ENCODE measurements around the gene PSTK. TPM values are rescaled to one million over a fixed set of nuclear protein-coding genes. Genes with fewer than 3 reads are reported as not detected.

The PSTK gene
- total RNA-seq, 1 donor from 2014 or later: 4.2 TPM

DNA sequence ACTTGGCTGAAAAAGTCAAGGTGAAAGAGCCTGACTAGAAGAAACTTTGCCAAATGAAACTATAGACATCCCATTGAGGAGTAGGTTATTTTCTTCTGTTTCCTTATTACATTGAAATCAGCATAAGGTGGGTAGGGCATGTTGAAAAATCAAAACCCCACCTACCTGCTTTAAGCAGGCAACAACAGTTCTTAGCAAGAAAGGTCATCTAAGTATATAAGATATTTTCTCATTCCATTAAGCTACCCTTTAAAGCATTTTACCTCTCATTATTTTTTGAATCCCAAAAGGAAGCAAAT, 59.4 kb downstream of the PSTK start:
- no peak for DNase-seq (ENCODE audit: low spot score)
- TF ChIP-seq, protein P1, sequence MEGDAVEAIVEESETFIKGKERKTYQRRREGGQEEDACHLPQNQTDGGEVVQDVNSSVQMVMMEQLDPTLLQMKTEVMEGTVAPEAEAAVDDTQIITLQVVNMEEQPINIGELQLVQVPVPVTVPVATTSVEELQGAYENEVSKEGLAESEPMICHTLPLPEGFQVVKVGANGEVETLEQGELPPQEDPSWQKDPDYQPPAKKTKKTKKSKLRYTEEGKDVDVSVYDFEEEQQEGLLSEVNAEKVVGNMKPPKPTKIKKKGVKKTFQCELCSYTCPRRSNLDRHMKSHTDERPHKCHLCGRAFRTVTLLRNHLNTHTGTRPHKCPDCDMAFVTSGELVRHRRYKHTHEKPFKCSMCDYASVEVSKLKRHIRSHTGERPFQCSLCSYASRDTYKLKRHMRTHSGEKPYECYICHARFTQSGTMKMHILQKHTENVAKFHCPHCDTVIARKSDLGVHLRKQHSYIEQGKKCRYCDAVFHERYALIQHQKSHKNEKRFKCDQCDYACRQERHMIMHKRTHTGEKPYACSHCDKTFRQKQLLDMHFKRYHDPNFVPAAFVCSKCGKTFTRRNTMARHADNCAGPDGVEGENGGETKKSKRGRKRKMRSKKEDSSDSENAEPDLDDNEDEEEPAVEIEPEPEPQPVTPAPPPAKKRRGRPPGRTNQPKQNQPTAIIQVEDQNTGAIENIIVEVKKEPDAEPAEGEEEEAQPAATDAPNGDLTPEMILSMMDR (IDR thresholded peaks at IDR 0.05): no peak
- no peaks in the 10 kb centered on the region for H3K9me3 Mint-ChIP-seq (ENCODE audit: low read depth)
- H3K4me3 Mint-ChIP-seq (ENCODE audit: unreplicated experiment): no peak overlapping the region
- H3K27me3 Mint-ChIP-seq (ENCODE audit: low read depth): no peaks in the 10 kb centered on the region
- no peak overlapping the region for H3K27ac Mint-ChIP-seq (ENCODE audit: unreplicated experiment)
- H3K36me3 Mint-ChIP-seq (ENCODE audit: low read depth): peaks cover 8% of the 10 kb centered on the region
- H3K4me1 Mint-ChIP-seq (ENCODE audit: low read depth): no peaks in the 10 kb centered on the region

Other genes with a start within 250 kb of the PSTK start
- not detected in 3 replicates for gene CUZD1, start 134.5 kb upstream of the PSTK start, total RNA-seq
- gene FAM24B, start 100.8 kb upstream of the PSTK start, total RNA-seq: not detected in 3 replicates
- gene FAM24A, start 69.8 kb upstream of the PSTK start, total RNA-seq: not detected in 3 replicates
- 11.7 to 15.2 TPM (median 12.5 TPM) in 3 replicates for gene C10orf88, start 26.2 kb upstream of the PSTK start, total RNA-seq
- 8.5 to 15.2 TPM (median 9.6 TPM) in 3 replicates for gene IKZF5, start 28.4 kb downstream of the PSTK start, total RNA-seq
- 11.8 to 17.6 TPM (median 13.1 TPM) in 3 replicates for gene ACADSB, start 28.6 kb downstream of the PSTK start, total RNA-seq
- not detected in 3 replicates for gene HMX3, start 155.6 kb downstream of the PSTK start, total RNA-seq
- not detected in 3 replicates for gene HMX2, start 167.7 kb downstream of the PSTK start, total RNA-seq
- gene BUB3, start 174.0 kb downstream of the PSTK start, total RNA-seq: 69.8 to 74.1 TPM (median 71.9 TPM) in 3 replicates